C1 segment of cervical spinal cord (tissue), 14 donors: ENCODE data around the gene TMSB4Y.

ENCODE experiments used
- DNase-seq, 14 donors: peaks; one replicate each; lab custom pipeline; 2025; lab: John Stamatoyannopoulos, UW

Gene TMSB4Y

DNA sequence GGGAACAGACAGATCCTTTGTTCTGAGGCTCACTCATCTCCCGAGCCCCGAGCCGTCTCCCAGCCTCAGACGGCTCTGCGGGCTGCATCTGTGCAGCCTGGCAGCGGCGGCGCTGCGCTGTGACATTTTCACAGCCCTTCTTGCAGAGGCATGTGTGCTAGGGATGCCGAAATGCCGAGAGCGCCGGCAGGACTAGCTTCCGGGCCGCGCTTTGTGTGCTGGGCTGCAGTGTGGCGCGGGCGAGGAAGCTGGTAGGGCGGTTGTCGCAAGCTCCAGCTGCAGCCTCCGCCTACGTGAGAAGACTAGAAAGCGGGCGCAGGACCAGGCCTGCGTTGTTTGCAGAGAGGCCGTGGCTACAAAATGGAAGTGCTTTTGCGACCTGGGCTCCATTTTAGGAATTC, at the start of gene TMSB4Y:
Gene TMSB4Y, plus strand, starts transcription at position 332 of the 401 bp plus-strand sequence.
- DNase-seq, result peak in 4 of 14 donors; percentile 31 to 75 (median 50)

DNA sequence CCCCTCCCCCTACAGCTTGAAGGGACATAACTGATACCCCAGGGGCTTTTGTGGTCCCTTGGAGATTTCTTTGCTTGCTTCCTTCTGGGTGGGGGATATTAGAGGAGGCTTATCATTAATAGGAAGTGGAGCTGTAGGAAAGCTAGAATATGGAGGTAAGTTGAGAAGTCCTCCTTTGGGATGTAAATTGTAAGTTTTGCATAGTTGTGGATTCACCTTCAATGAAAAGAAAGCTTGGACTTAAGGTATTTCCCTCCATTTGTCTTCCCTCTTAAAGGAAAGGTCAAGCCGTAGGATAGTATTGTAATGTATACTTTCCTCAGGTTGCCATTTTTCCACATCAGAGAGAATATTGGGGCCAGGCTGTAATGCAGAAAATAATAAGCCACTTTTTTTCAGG, 39.5 kb upstream of the TMSB4Y start:
- DNase-seq, result no peak

DNA sequence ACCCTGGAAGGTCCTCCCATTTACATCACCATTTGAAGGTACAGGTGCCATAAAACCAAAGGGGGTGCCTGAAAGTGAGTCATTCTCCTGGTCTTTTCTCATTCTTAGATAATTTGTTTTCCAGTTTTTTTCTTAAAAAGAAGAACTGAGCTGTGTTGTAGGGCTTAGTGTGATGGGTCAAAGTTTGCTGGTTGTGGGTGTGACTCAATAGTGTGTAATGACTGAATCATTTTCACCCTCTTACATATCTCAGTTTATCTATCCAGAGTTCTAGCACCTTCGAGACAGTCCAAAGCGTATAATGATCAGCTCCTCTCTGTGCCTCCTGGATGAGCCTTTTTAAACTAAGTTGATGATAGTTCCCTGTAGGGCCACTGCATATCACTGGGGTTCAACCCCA, 32.6 kb upstream of the TMSB4Y start:
- DNase-seq, result no peak

DNA sequence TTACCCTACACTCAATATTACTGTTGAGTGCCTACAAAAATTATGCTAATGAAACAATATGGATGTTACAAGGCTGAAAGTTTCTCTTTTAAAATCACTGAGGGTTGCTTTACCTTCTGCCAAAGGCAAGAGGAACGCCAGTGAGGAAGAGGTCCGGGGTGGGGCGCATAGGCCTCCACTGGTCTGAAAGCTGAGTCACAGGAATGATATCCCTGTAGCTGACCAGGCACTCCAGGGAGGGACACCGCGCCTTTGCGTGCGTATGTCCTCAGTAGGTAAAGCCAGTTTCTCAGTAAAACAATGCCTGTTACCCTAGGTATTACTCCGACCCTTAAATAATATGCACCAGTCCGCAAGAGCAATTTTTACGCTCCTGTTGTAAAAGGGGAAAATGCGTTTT, 1.4 kb upstream of the TMSB4Y start:
- no peak for DNase-seq

DNA sequence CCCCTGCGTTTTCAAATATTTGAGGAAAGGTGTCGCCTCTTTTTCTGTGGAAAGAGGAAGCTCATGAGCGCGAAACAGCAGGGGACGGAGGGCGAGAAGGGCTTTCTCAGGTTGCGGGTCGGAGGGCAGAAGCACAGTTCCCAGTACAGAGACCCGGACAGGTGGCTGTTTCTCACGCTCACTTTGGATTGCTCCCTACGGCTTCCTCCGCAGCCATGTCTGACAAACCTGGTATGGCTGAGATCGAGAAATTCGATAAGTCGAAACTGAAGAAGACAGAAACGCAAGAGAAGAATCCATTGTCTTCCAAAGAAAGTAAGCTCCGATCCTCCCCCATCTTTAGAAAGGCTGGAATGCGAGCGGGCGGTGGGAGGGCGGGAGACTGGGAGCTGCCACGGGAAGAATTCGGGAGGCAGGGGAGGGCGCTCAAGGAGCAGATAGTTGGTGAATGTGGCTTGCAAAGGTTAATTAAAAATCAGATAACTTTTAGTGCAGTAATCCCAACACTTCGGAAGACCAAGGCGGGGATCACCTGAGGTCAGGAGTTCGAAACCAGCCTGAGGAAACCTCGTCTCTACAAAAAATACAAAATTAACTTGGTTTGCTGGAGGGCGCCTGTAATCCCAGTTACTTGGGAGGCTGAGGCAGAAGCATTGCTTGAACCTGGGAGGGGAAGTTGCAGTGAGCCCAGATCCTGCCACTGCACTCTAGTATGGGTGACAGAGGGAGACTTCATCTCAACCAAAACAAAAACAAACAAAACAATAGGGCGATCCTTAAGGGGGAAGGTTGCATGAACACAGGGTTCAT, 627 bp downstream of the TMSB4Y start:
- DNase-seq, result peak in 4 of 14 donors; percentile 17 to 41 (median 34)

DNA sequence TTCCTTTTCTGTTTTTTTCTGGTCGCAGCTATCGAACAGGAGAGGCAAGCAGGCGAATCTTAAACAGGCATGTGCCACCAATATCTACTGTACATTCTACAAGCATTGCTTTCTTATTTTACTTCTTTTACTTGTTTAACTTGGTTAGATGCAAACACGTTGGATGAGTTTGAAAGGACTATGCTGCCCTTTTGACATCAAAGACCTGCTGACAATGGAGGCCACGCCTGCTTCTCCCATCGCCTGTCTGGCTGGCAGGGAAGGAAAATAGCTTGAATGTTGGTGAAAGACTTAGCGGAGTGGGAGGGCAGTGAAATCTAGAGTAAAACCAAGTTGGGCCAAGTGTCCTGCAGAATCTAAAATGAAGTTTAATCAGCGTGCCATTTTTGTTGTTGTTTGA, 1.5 kb downstream of the TMSB4Y start:
- DNase-seq, result peak in 4 of 14 donors; percentile 0 to 21 (median 6)

DNA sequence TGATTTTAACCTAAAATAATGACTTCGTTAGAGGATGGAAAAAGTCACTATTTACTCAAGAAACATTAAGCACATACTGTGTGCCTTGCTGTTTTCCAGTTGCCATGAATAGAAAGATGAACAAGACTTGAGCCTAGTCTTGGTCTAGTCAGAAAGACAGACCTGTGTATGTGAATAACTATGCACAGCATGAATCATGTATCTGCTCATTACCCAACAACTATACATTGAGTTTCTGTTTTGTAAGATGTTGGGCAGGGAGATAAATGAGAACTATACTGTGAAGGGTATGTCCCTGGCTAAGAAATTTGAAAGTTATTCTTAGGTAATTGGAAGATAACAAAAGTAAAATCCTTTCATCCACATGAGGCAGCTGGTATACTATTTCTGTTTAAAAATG, 4.3 kb downstream of the TMSB4Y start:
- DNase-seq, result no peak

DNA sequence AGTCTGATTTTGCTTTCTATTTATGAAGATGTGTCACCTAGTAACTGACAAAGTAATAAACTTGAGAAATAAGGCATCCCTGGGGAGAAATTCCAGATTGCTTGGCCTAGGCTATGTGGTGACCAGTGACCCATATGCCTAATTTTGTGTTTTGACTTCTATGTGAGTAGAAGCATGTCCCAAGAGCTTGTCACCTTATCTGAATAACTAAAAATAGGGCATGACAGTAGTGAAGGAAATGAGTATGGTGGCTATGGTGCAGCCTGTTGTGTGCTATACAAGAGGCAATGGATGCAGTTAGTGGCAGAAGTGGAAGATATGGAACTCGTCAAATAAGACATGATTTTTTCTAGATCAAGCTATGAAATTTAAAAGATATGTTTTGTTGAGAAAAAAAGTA, 15.3 kb downstream of the TMSB4Y start:
- no peak for DNase-seq

DNA sequence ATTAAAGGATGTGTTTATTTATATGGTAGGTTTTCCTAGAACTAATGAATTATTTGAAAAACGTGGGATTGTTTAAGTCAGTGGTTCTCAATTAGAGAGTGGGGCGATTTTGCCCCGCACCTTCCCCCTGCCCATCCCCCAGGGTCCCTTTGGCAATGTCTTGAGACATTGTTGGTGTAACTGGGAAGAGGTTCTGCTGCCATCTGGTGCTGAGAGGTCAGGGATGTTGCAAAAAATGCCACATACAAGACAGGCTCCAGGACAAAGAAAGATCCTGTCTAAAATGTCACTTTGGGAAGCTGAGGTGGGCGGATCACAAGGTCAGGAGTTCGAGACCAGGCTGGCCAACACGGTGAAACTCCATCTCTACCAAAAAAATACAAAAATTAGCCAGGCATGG, 25.8 kb downstream of the TMSB4Y start:
- peak in 1 of 14 donors; percentile 0 for DNase-seq

DNA sequence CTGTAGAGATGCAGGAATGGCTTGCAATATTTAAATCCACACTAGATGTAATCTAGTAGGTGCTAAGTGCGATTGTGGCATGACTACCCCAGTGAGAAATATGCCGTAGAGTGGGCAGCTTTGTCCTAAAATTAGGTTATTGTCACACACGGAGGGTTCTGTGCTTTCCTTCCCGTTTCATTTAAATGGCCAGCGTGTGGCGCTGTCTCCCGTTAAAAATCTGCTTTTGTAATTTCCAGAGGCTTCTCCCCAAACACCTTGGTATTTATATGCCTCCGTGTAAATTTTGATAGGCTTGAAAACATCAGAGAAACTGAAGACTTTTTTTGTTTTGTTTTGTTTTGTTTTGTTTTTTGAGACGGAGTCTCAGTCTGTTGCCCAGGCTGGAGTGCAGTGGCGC, 34.9 kb downstream of the TMSB4Y start:
- peak in 1 of 14 donors; percentile 8 for DNase-seq

DNA sequence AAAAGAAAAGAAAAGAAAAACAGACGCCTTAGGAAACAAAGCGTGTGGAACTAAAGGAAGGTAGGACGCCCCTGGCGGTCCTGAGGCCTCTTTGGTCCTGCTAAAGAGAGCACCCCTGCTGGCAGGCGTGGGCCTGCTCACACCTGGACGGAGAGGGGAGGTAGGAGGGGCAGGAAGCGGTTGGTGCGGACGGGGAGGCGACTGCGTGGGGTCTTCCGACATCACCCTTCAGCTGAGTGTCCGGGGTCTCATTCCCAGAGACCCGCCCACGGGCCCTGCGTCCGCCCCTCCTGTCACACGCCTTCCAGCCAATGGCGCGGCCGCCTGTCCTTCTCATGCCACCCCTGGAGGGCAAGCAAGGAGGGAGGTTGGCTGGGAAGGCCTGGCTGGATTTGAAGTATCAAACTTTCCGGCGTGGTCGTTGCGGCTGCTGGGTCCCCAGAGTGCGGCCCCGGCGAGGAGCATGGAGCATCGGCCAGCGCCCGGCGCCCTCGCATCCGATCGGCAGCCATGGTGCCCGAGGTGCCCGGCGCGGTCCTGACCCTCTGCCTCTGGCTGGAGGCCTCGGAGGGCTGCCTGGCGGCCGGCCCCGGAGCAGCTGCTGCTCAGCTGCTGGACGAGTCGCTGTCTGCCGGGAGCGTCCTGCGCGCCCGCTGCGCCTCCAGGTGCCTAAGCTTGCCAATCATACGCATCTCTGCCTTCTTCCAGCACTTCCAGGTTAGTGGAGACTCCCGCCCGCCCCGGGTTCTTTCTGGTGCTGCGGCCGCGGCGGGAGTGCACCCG, 47.8 kb downstream of the TMSB4Y start:
- DNase-seq, result peak in 1 of 14 donors; percentile 12

DNA sequence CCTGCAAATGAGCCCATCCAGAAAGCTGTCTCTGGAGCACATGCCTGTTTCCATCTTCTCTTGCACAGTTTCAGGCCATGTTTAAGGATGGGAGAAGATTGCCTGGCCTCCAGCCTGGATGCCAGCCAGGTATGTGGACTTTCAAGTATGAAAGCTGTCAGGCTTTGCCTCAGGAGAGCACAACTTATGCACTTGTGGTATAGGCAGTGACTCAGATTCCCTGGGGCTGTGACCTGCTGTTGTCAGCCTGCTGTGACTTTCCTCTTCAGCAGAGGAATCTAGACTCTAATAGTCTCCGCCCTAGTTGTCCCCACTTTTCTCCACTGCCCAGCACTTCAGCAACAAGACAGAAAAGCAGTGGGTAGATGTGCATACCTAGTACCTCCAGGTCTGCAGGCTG, 51.0 kb downstream of the TMSB4Y start:
- no peak for DNase-seq
